ENCODE data around the gene SLIT3. TPM values are rescaled to one million over a fixed set of nuclear protein-coding genes. Genes with fewer than 3 reads are reported as not detected.

The SLIT3 gene
- total RNA-seq, 1 experiment from 2014 or later: 2.0 TPM

DNA sequence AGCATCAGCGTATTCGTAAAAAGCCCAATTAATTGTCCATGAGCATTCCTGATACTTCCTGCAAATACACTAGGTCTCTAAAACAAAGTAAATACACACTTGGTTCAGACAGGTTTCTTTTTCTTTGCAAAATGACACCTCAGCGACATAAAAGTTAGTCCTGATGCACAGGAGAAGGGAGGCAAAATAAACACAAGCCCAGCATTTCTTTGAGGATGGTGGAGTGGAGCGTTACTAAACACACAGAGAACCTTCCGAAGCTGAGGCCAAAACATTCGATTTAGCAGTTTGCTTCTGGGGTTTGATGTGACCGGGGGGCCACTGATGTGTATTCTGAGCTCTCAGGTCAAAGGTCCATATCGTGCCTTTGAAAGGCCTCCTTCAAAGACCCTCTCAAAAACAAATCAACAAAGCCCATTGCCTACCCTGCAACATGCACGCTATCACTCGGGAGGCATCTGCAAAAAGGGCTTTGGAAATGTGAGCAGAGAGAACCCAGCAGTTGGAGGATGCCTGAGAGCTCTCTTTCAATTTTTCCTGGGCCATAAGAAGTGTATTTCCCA is 453.3 kb downstream of the SLIT3 start:
- no peak overlapping the region for H3K27ac ChIP-seq
- no peaks in the 10 kb centered on the region for H3K27me3 ChIP-seq
- no peak overlapping the region for H3K4me3 ChIP-seq
- no peak for DNase-seq
- no peaks in the 10 kb centered on the region for H3K9me3 ChIP-seq (replicated peaks)
- no peaks in the 10 kb centered on the region for H3K36me3 ChIP-seq
- H3K4me1 ChIP-seq: peaks cover 7% of the 10 kb centered on the region; the same call in 1 of the 2 replicates

DNA sequence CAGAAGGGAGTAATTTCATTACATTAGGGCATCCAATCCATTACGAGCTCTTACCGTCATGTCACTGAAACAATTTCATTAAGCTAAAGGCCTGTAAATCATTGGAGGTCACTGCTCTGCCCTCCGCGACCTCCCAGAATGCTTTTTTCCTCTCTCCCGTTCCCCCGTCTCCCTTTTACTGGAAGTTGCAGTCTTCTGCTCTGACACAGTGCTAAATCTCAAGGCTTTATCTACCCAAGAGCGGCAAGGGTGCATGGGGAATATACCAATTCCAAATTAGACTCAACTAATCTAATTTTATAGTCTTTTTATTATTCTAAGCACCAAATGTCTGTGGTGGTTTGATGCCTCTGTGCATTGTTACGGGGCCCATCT is 456.0 kb downstream of the SLIT3 start:
- Histone ChIP-seq H3K27ac (no peak overlapping the region), H3K36me3 (no peaks in the 10 kb centered on the region)

DNA sequence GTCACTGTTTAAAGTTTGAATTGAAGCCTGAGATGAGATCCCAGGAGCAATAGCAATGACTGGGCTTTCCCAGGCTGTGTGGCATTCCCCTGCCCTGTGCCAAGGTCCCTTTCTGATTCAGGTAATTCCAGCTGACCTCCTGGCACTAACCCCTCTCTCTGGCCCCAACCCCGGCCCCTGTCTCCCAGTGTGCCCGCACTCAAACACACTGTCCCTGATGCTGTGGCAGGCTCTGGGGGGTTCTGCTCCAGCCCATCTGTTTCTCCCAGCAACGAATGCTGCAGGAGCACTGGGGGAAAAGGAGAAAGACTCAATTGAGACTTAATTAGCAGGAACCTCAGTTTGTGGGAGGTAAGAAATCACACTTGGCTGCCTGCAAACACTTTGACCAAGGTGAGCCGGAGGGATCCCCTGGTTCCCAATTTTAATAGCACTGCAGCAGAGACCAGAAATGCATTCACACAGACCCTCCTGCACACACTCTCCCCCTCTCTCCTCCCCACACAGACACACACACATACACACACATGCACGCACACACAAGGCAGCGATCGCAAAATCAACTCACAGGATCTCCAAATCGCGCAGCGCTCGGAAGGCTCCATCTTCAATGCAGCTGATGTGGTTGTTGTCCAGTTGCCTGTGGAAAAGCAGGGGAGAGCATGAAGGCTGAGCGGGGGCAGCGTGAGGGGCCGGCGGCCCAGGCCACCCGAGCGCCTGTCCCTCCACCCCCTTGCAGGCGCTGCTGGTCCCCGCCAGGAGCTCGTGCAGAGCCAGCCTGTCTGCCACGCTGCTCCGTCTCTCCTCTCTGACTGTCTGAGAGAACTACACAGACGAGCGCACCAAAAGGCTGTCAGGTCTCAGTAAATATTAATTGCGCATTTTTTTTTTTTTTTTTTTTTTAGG is 456.7 kb downstream of the SLIT3 start:
- Histone ChIP-seq H3K4me1 (no peaks in the 10 kb centered on the region), H3K27ac (no peak overlapping the region), H3K9me3 (replicated peaks) (no peaks in the 10 kb centered on the region), H3K27me3 (no peaks in the 10 kb centered on the region), H3K36me3 (no peaks in the 10 kb centered on the region), H3K4me3 (no peak overlapping the region)
- DNase-seq: no peak

More for the DNA sequence above, 456.0 kb downstream of the SLIT3 start:
- H3K4me3 ChIP-seq: no peak overlapping the region
- H3K9me3 ChIP-seq (replicated peaks): no peaks in the 10 kb centered on the region
- no peaks in the 10 kb centered on the region for H3K27me3 ChIP-seq
- H3K4me1 ChIP-seq: no peaks in the 10 kb centered on the region
- DNase-seq: no peak

DNA sequence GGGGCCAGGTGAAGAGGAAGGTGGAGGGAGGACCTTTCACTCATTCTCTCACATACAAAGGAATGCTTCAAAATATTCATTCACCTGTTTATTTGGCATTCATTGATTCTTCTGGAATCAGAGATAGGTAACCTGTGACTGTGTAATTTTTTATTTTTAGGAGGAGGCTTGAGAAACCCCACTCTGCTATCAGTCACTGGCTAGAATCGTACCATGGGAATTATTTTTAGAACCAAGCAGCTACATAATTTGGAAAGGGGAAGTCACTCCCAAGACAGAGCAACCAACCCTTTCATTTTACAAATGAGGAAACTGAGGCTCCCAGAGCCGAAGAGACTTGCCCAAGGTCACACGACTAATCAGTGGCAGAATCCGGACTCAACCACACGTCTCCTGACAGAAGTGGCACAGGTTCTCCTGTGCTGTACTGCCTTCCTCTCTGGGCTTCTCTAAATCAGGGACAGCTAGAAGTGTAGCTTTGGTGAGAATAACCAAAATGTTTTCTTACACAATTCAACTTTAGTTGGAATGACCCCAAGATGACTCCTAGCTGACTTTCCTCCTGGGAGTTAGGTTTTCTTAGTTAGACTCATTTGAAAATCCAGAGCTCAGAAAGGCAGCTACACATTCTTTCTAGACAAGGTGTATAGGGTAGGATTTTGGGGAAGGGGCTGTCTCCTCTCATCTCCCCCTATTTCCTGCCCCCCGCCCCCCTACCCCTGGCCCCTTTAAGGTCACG is 457.5 kb downstream of the SLIT3 start:
- no peaks in the 10 kb centered on the region for H3K9me3 ChIP-seq (replicated peaks)
- no peaks in the 10 kb centered on the region for H3K4me1 ChIP-seq
- no peak overlapping the region for H3K4me3 ChIP-seq
- H3K27ac ChIP-seq: no peak overlapping the region
- no peak for DNase-seq
- no peaks in the 10 kb centered on the region for H3K36me3 ChIP-seq
- no peaks in the 10 kb centered on the region for H3K27me3 ChIP-seq

DNA sequence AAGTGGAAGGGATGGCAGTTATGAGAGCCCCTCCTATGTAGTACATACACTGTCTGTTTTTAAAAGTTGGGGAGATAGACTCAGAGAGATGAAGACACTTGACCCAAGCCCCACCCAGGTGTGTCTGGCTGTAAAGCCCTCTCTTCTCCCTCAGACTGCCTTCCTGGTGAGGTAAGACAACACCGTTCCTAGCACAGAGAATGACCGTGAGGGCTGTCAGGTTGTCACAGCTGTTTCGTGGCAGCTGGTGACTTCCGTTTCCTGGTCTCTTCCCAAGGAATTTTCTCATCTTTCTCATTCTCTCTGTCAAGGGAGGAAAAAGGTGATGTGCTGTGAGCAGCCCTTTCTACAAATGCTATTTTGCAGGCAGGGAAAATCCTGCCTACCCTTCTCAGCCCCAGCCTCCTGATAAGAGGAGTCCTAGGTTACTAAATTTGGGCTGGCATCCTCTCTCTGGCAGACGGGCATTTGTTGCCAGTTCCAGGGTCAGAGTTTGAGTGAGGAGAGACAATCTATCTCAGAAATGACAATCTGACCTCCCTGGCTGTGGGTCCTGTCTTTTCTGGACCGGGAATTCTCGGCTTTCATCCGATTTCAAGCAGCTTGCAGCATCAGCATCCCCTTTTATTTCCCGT is 458.3 kb downstream of the SLIT3 start:
- Histone ChIP-seq H3K27ac (no peak overlapping the region), H3K4me3 (no peak overlapping the region), H3K27me3 (no peaks in the 10 kb centered on the region), H3K9me3 (replicated peaks) (no peaks in the 10 kb centered on the region), H3K36me3 (no peaks in the 10 kb centered on the region), H3K4me1 (no peaks in the 10 kb centered on the region)
- peak; percentile 9 to 32 for DNase-seq

DNA sequence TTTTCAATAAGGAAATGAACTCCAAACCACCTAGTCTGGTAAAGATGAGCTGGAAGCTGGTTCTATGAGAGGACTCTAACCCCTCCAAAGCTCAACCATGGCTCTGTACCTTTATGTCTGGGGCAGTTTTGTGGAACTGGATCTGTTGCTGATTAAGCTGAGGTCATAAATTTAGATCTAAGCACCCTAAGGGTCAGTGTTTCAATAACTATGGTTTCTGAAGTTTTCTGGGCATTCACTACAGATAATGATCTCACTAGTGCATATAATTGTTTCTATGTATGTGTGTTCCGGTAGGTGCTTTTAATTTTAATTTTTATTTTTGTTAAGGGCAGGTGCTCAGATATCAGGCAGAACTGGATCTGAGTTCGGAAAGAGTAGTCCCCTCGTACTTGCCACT is 463.1 kb downstream of the SLIT3 start:
- Histone ChIP-seq H3K9me3 (replicated peaks) (no peaks in the 10 kb centered on the region), H3K36me3 (no peaks in the 10 kb centered on the region), H3K4me3 (no peak overlapping the region), H3K27ac (no peak overlapping the region), H3K4me1 (no peaks in the 10 kb centered on the region), H3K27me3 (no peaks in the 10 kb centered on the region)
- DNase-seq: no peak

DNA sequence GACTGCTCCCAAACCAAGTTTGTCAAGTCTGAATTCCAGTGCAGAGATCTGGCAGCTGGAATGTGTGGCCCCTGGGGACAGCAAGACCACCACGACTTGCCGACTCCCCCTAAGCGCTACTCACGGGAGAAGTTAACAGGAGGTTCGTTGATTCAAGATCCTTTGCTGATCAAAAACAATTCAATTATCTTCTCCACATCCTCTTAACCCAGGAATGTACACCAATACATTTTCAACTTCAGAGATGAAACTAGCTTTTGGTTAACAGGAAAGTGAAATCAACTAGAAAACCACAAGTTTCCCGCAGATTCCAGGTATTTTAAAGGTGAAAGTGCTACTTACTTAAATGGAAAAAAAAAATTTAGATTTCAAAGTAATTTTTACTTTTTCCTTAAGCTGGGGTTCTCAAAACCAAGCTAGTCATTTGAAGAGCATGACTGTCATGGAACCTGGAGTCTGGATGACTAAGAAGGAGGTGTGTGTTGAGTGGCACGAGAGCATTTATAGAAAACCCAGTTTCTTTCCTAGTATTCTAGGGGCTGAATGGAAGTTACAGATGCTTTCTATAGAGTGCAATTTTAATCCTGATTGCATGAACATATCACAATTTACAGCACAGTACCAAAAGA is 464.2 kb downstream of the SLIT3 start:
- no peak overlapping the region for H3K27ac ChIP-seq
- H3K36me3 ChIP-seq: no peaks in the 10 kb centered on the region
- no peaks in the 10 kb centered on the region for H3K27me3 ChIP-seq

DNA sequence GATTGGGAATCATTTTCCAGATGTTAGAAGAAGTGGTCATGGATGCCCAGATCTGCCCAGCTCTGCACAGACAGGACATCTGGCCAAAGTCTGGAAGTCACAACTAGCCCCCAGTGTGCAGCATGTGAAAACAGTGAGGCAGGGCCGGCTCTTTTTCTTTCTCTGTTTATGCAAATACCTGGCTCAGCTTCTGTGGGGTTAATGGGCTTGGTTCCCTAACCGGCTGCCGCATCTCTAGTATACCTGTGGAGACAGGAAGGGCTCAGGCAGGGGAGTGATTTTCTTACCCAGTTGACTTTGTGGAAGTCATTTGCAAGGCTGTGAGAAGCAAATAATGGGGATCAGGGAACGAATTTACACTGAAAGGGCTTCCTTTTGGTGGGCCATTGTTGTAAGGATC is 467.0 kb downstream of the SLIT3 start:
- H3K27me3 ChIP-seq: no peaks in the 10 kb centered on the region
- no peaks in the 10 kb centered on the region for H3K36me3 ChIP-seq
- no peaks in the 10 kb centered on the region for H3K9me3 ChIP-seq (replicated peaks)
- no peak for DNase-seq
- no peak overlapping the region for H3K27ac ChIP-seq
- H3K4me1 ChIP-seq: no peaks in the 10 kb centered on the region
- no peak overlapping the region for H3K4me3 ChIP-seq

More for the DNA sequence above, 464.2 kb downstream of the SLIT3 start:
- Histone ChIP-seq H3K4me1 (no peaks in the 10 kb centered on the region), H3K9me3 (replicated peaks) (no peaks in the 10 kb centered on the region), H3K4me3 (no peak overlapping the region)
- DNase-seq: no peak

DNA sequence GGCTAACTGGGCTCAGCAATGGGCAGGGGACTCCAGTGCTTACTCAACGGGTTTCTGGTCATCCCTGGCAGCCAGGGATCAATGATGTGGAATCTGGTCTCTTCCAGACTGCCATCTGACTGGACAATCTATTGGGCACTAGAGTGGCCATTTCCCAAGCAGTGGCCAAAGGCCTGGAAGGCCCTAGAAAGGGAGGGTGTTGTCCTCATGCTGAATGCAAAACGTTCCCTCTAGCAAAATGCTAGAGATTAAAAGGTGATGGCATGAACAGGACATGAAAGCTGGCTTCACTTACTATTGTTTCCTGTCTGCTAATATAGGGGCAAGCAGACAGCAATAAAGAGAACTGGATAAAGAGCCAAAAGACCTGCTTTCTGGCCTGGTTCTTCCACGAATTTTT is 467.6 kb downstream of the SLIT3 start:
- DNase-seq: no peak
- H3K27me3 ChIP-seq: no peaks in the 10 kb centered on the region
- H3K27ac ChIP-seq: no peak overlapping the region
- H3K4me3 ChIP-seq: no peak overlapping the region
- H3K4me1 ChIP-seq: no peaks in the 10 kb centered on the region
- no peaks in the 10 kb centered on the region for H3K36me3 ChIP-seq
- no peaks in the 10 kb centered on the region for H3K9me3 ChIP-seq (replicated peaks)

DNA sequence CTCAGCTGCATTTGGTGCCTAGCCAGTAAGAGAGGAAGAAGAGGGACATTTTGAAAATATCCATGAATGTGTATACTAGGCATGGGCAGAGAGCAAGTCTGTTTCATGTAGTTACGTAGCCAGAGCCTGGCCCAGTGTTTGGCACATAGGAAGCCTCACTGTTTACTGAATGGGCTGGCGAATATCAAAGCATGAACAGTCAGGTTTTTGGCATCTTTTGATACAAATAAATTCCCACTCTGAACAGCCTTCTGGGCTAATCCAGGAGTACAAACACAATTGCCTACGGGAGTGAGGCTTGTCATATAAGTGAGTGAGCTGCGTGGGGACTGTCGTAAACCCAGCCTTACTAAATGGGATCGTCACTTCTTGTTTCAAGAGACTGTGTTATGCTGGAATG is 468.6 kb downstream of the SLIT3 start:
- Histone ChIP-seq H3K36me3 (no peaks in the 10 kb centered on the region), H3K4me3 (no peak overlapping the region), H3K27me3 (no peaks in the 10 kb centered on the region), H3K4me1 (no peaks in the 10 kb centered on the region), H3K9me3 (replicated peaks) (no peaks in the 10 kb centered on the region), H3K27ac (no peak overlapping the region)
- DNase-seq: no peak

DNA sequence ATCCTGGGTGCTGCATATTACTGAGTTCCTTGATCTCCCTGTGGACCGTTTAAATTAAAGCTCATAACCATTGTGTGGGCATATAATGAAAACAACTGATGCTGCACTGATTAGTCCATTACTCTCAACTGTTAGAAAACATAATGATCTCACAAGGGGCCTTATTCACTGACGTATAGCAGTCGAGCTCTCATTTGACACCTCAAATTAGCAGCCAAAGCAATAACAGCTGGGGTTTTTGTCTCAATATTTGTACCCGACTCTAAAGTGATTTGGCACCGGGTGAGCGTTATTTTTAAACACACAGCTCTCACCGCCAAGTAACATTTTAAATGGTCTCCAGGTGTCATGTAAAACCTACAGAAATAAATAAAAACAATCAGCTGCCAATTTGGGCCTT is 469.6 kb downstream of the SLIT3 start:
- no peaks in the 10 kb centered on the region for H3K36me3 ChIP-seq
- no peaks in the 10 kb centered on the region for H3K9me3 ChIP-seq (replicated peaks)
- H3K27ac ChIP-seq: no peak overlapping the region
- H3K4me1 ChIP-seq: no peaks in the 10 kb centered on the region
- H3K27me3 ChIP-seq: no peaks in the 10 kb centered on the region
- H3K4me3 ChIP-seq: no peak overlapping the region
- no peak for DNase-seq

DNA sequence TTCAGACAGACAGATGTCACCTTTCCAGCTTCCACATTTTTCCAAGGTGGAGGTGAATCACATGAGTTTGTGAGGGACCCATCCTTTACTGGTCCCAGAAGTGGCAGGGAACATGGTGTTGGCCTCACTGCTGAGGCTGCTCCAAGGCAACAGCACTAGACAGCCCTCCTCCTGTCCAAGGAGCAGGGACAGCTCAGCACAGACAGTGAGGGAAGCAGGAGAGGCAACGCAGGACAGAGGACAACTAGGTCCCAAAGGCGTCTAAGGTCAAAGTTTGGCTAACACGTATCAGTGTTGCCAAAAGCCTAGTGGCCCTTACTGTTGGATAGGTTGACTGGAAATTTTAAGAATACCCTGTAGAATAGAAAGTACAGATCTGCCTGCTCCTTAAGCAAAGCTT is 470.1 kb downstream of the SLIT3 start:
- Histone ChIP-seq H3K4me1 (no peaks in the 10 kb centered on the region), H3K27me3 (no peaks in the 10 kb centered on the region), H3K27ac (no peak overlapping the region), H3K9me3 (replicated peaks) (no peaks in the 10 kb centered on the region), H3K36me3 (no peaks in the 10 kb centered on the region), H3K4me3 (no peak overlapping the region)
- DNase-seq: no peak

DNA sequence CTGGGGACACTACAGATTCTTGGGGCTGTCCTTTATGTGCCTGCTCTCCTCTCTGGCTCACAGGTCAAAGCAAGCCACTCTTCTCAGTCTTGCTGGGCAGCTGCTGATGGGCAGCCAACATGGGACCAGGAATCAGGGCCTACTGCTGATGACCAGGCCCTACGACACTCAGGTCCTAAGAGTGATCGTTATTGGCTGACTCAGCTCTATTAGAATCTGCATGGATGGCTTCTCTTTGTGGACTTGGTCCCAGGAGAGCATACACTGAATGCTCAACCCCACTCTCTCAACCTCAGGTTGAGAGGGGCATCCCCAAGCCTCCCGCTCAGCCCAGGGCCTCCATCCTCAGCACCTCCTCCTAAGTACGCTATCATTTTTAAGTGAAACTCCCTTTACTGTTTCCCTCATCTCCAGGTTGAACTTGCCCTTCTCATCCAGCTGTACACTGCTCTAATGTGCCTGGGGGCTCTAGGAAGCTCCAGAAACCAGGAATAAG is 471.0 kb downstream of the SLIT3 start:
- Histone ChIP-seq H3K27ac (no peak overlapping the region), H3K4me1 (no peaks in the 10 kb centered on the region), H3K27me3 (no peaks in the 10 kb centered on the region), H3K4me3 (no peak overlapping the region), H3K36me3 (no peaks in the 10 kb centered on the region), H3K9me3 (replicated peaks) (no peaks in the 10 kb centered on the region)
- no peak for DNase-seq

DNA sequence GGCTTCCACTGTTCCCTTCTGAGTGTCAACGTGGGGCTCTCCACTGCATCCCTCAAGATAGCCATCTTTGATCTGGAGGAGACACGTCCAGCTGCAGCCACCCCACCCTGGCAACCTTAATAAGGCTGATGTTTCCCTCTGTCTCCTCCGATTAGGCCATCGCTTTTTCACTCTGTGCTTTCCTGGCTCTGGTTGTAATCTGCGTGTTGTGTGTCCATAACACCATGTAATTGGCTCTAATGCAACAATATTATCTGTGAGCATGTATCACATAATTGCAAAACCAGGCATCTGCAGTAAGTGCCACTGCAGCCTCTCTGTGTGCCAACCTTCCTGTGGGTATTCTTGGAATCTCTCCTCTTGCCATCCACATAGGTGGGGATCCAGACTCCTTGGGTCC is 471.9 kb downstream of the SLIT3 start:
- Histone ChIP-seq H3K27me3 (no peaks in the 10 kb centered on the region), H3K36me3 (no peaks in the 10 kb centered on the region), H3K9me3 (replicated peaks) (no peaks in the 10 kb centered on the region), H3K27ac (no peak overlapping the region), H3K4me1 (no peaks in the 10 kb centered on the region), H3K4me3 (no peak overlapping the region)
- DNase-seq: no peak
